IPS-NIHi7 (cell line): ENCODE measurements around the gene INTS15.
"Not testable (repeated sequence)": the region's sequence is repeated elsewhere in the genome, so short reads cannot be mapped to it uniquely, and the experiment has no call there.

Experiments
- DNase-seq: peaks from one replicate; pipeline ENCODE4 v3.0.0; 2012; ENCODE audit warnings: mixed read lengths; ENCODE audit errors: extremely low spot score

Gene INTS15

DNA sequence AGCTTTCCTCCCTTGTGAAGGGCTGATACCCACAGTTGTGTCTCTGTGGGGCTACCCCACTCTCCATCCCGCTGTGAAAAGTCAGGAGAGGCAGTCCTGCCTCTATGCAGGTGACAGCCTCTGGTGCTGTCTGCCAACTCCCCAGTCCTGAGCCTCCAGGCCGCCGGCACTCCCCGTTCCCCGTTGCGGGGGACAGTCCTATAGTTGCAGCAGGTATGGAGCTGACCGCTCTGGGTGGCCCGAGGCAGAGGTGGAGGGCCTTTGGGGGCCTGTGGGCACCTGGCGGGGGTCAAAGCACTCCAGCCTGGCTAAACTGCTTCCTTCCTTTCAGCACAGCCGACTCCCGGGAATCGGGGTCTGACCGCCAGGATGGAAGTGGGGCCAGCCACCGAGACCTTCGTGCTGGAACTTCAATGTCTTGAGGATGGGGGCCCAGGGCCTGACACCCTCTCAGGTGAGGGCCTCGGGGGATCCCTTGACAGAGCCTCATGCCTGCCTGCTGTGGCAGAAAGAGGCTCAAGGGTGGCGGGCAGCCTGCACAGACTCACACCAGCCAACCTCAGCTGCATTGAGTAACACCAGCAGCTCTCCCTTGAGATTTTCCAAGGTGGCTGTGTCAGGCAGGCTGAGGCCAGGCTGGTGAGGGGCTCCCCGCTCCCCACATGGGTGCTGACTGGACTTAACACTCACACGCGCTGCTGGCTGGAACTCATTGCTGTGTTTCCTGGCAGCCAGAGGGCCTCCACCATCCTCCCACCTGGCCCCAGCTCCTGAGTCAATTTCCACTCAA lies 27.2 kb downstream of the INTS15 start:
- DNase-seq = no peak

- no peak for DNase-seq
Measured at GRCh38 chr7:6618621-6619020, 28.8 kb downstream of the INTS15 start.

- DNase-seq = no peak
Measured at GRCh38 chr7:6619961-6620360, 30.1 kb downstream of the INTS15 start.

DNA sequence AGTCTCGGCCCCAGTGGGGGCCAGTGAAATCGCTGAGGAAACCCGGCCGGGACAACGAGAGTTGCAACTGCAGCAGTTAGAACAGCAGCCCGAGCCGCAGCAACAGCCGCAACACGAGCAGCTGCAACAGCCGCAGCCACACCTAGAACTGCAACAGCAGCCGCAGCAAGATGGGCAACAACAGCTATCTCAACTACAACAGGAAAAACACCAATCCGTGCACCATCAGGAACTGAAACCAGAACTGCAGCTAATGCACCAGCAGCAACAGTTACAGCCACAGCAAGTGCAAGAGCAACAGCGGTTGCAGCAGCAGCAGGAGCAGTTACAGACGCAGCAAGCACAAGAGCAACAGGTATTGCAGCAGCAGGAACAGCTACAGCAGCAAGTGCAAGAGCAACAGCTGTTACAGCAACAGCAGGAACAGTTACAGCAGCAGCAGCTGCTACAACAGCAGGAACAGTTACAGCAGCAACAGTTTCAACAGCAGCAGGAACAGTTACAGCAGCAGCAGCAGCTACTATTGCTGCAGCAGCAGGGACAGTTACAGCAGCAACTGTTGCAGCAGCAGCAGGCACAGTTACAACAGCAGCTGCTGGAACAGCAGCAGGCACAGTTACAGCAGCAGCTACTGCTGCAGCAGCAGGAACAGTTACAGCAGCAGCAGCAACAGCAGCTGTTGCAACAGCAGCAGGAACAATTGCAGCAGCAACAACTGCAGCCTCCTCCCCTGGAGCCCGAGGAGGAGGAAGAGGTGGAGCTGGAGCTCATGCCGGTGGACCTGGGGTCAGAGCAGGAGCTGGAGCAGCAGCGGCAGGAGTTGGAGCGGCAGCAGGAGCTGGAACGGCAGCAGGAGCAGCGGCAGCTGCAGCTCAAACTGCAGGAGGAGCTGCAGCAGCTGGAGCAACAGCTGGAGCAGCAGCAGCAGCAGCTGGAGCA lies 31.6 kb downstream of the INTS15 start:
- DNase-seq = no peak

DNA sequence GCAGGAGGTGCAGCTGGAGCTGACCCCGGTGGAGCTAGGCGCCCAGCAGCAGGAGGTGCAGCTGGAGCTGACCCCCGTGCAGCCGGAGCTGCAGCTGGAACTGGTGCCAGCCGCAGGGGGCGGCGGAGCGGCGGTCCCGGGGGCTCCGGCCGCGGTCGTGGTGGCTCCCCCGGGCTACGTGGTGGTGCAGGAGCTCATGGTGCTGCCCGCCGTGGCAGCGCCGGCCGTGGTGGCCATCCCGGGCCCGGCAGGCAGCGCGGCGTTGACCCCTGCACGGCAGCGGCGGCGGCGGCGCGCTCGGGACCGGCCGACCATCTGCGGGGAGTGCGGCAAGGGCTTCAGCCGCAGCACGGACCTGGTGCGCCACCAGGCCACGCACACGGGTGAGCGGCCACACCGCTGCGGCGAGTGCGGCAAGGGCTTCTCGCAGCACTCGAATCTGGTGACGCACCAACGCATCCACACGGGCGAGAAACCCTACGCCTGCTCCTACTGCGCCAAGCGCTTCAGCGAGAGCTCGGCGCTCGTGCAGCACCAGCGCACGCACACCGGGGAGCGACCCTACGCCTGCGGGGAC lies 32.4 kb downstream of the INTS15 start:
- DNase-seq = no peak

GRCh38 chr7:6623589-6624245 lies 33.9 kb downstream of the INTS15 start:
- no peak for DNase-seq

GRCh38 chr7:6624246-6624611 lies 34.4 kb downstream of the INTS15 start:
- no peak for DNase-seq

- no peak for DNase-seq
Measured at GRCh38 chr7:6628045-6628444, 38.2 kb downstream of the INTS15 start.

GRCh38 chr7:6630007-6630849 lies 40.4 kb downstream of the INTS15 start:
- no peak for DNase-seq

GRCh38 chr7:6631605-6632004 lies 41.8 kb downstream of the INTS15 start:
- no peak for DNase-seq

- DNase-seq = no peak
Measured at GRCh38 chr7:6634021-6634420, 44.2 kb downstream of the INTS15 start.

GRCh38 chr7:6634971-6635370 lies 45.1 kb downstream of the INTS15 start:
- DNase-seq = not testable (repeated sequence)

DNA sequence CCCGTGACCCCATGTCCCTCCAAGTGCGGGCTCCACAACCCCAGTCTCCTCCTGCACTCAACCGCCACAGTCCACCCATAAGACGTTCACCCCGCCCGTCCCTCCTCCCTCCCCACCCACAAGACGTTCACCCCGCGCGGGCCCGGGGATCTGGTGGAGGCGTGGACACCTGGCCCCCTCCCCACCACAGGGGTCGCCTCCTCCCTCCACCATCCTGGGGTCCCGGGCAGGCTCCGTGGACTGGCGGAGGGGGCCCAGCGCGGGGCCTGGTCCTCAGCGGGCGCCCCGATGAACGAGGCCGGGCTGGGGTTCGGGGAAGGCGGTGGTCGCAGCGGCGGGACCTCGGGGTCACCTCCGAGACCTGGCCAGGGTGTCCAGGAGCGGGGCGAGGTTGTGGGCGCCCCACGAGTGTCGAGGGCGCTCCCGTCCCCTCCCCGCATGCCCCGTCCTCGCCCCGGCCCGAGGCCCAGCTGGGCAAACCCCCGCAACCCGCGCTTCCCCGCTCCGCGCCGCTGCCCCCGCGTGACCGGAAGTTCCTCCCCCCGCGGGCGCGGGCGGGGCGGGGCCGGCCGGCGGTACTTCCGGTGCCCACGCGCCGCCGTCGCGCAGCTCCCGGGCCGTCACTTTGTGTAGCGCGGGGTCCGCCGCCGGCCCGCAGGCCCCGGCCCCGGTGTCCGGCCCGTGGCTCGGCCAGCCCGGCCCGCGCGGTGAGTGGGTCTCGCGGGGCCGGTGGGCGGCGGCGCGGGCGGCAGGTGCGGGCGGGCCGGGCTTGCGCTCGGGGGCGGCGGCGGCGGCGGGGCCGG lies 47.1 kb downstream of the INTS15 start, which contains the start of gene ZNF316:
Gene ZNF316 (plus strand): TSS at position 578 of the 803 bp plus-strand sequence. CDS start 5,092 bp downstream, outside the sequence.
- no peak for DNase-seq

DNA sequence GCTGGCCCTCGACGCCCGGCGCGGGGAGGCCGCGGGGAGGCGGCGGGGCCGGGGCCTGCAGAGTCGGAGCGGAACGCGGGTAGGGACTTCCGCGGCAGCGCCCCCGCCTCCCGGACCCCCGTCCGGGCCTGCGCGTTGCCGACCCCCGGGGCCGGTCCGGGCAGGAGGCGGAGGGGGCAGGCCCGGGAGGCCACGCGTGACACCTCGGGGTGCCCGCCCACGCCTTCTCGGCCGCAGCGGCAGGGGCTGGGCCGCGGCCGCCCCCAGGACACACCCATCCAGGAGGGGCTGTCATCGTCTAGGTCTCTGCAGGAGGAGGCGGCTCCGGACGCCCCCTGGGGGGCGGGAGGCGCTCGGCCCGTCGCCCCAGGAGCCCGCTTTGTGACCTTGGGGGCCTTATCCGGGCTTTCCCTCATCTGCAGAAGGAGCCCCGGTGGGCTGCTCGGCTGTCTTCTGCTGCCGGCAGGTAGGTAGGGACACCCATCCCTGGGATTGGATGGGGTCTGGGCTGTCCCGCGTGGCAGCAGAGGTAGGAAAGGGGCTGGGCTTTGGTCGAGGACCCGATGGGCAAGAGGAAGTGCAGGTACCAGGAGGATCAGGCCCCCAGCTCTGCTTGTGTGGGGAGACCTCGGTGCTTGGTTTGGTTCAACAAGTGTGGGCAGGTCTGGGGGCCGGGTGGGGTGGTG lies 47.9 kb downstream of the INTS15 start:
- peak; percentile 81 for DNase-seq

- no peak for DNase-seq
Measured at GRCh38 chr7:6639032-6639431, 49.2 kb downstream of the INTS15 start.

DNA sequence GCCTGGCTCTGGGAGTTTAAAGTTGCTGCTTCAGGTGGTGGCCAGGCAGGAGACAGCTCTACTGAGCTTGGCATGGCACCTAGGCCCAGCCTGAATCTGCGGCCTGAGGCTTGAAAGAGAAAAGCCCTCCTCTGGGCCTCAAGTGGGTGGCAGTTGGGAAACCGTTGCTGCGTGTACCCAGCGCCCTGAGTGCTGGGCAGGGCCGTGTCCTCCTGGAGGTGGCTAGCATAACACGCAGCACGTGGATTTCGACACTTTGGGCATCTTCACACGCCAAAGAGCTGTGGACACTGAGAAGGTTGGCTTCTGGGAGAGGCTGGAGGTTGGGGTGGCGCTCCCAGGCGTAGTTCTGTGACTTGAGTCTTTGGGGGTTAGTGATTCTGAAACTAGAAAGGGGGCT lies 49.8 kb downstream of the INTS15 start:
- no peak for DNase-seq

DNA sequence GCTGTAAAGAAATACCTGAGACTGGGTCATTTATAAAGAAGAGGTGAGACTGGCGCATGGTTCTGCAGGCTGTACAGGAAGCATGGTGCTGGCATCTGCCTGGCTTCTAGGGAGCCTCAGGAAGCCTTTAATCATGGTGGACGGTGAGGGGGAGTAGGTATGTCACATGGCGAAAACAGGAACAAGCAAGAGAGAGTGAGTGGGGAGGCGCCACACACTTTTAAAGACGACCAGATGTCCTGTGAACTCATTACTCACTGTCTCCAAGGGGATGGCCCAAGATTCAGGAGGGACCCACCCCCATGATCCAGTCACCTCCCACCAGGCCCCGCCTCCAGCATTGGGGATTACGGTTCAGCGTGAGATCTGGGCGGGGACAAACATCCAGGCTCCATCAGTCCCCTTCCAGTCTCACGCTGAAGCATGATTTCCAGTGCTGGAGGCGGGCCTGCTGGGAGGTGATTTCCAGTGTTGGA lies 50.5 kb downstream of the INTS15 start:
- peak; percentile 84 for DNase-seq

DNA sequence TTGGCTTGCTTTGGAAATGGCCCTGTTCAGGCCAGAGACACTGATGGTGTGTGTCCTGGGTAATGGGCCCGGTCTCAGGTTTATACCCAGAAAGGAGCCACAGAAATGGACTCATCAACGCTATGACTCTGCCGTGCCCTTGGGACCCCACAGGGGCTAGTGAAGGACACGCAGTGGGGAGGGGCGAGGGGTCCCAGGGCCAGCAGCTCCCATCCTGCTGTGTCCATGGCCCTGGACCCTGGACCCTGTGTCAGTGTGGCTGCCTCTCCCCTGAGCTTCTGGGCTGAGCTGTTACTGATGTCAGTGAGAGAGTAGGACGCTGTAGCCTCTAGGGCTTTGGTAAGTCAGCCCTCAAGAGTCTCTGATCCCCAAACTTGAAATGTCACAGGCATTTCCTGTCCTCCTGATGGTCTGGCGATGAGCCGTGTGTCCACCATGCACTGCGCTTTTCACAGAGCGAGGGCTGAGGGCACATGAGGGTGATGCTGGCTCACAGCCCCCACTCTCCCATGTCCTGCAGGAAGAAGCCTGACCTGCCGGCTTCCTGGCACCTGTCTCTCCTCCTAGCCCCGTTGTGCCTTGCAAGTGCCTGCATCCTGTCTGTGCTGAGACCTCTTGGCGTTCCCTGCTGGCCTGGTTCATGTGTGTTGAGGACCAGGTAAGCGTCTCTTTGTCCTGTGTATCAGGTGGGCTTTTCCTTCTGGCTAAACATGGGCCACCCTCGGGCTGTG lies 51.6 kb downstream of the INTS15 start:
- no peak for DNase-seq
